ENCODE data around the gene PCP4L1.
A peak's percentile ranks its signal among the peaks of the same experiment; 100 is the strongest.

DNA sequence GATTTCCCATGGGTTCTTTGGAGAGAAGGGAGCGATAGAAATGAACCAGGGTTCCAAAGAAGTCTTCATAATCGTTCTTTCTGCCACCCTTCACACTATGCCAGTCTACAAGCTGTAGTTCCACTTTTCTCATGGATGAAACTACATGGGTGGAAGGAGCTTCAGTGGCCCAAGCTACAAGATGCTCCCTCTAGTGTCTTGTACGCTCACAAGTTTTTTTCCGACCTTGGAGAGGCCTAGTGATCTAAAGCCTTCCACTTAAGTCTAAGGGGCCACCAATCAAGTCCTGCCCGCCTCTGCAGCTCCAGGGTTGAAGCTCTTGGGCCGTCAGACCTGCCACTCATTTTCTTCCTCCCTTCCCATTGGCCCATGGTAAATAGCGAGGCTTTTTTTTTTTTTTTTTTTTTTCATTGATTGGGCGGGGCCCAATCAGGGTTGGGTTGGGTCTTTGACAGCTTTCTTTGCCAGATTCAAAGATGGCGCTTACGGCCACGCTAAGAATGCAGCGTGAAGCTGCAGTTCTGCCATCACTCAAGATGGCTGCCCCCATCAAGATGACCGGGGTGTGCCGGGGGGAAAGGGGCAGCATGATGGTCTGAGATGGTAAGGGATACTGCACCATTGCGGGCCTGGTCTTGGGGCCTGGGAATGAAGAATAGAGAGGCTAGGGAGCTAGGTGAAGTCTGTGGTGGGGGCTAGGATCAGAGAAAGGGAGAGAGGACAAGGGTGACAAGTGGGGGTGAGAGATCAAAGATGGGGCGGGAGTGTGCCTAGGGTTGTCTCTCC is 32.8 kb upstream of the PCP4L1 start, which contains the start of gene TOMM40L:
- TF ChIP-seq CTCF (IDR thresholded peaks at IDR 0.05) (peak; percentile 23 to 69 (median 59)), POLR2A (IDR thresholded peaks at IDR 0.05) (peak in 1 of 2 donors; percentile 12)

Measured in adrenal gland (tissue), 5 donors.